Mononuclear cell (primary cell): ENCODE results near the gene FRMD4A. TPM values are rescaled to one million over a fixed set of nuclear protein-coding genes. Genes with fewer than 3 reads are reported as not detected.

Experiments used
- H3K27me3 ChIP-seq: 2 replicates; pipeline ENCODE4 v1.6.0; 2011; ENCODE audit warnings: low read length, control low read depth; ENCODE audit not compliant: insufficient read depth
- H3K4me1 ChIP-seq: 2 replicates; pipeline ENCODE4 v1.5.1; 2011; ENCODE audit warnings: mild to moderate bottlenecking, low read length, control low read depth; ENCODE audit not compliant: insufficient read depth
- H3K4me3 ChIP-seq: 2 replicates; pipeline ENCODE4 v1.5.1; 2011; ENCODE audit warnings: mild to moderate bottlenecking, low read length, moderate library complexity
- H3K9me3 ChIP-seq: 2 replicates; pipeline ENCODE4 v1.5.1; 2011; ENCODE audit warnings: low read depth, mild to moderate bottlenecking, control low read depth, low read length
- total RNA-seq: library from RNA; depleted of rRNA; stranded (reverse); fragments of >200 nt; gene quantifications from one replicate; pipeline ENCODE4 v1.2.3, GENCODE V29; 2012

Gene FRMD4A
- 0.63 TPM for total RNA-seq

DNA sequence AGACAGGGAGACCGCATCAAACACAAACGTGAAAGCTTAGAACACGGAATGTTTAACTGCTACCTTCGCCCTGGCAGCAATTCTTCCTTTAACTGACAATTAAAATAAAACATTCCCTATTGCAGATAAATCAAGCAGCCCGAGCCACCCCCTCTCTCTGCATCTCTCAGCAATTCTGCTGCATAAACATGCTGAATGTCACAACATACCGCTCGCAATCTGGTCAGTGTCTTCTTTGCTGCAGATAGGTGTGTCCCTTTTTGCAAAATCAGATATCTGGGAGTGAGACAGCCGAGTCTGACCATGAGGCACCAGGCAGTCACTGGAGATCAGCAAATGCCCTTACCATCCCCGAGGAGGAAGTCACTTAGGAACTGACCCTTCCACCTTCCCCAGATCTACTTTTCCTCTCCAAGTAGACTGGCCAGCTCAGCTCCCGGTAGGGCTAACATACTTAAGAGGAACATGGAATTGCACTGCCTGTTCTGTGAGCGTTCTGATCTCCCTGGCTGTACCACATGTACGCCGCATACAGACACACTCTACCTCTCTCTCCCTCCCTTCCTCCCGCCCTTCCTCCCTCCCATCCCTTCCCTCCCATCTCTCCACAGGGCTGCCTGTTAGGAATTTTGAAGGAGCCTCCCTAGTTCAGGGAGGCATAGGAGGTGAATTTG is at the start of gene FRMD4A:
FRMD4A (minus strand) TSS at position 537 of the 674 bp plus-strand sequence.
- no peaks in the 10 kb centered on the region for H3K4me1 ChIP-seq
- peaks cover 4% of the 10 kb centered on the region for H3K27me3 ChIP-seq
- no peak within 1 kb of the TSS for H3K4me3 ChIP-seq
- H3K9me3 ChIP-seq = no peaks in the 10 kb centered on the region

DNA sequence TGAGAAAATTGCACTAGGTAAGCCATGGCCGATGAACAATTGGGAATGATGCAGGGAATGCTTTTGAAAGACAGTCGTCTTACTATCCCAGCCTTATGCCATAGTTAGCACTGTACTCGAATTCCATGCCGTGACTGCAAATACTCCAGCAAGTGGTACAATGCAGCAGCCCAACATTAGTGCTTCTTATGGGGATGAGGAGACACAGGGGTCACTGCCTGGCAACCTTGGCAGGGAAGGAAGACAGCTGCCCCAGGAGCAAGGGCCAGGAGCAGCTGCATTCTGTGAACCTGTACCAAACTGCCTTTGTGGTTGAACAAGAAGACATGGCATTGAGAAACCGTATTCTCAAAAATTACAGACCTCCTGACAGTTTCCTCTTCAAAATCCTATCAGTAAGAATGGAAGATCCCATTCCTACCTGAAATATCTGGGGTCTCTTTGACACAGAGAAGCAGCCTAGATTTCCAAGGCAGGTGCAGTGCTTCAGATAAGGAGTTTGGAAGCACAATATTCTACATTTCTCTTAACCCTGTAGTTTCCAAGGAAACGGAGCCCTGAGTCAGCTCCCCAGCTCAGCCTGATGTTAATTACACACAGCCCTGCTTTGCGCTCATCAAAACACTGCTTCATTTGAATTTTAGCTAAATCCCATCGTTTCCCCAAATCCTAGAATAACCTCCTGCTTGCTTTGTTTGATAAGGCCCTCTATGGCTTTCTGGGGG is 49.0 kb upstream of the FRMD4A start:
- Histone ChIP-seq H3K9me3 (no peaks in the 10 kb centered on the region), H3K4me1 (no peaks in the 10 kb centered on the region), H3K27me3 (no peaks in the 10 kb centered on the region), H3K4me3 (no peak overlapping the region)

DNA sequence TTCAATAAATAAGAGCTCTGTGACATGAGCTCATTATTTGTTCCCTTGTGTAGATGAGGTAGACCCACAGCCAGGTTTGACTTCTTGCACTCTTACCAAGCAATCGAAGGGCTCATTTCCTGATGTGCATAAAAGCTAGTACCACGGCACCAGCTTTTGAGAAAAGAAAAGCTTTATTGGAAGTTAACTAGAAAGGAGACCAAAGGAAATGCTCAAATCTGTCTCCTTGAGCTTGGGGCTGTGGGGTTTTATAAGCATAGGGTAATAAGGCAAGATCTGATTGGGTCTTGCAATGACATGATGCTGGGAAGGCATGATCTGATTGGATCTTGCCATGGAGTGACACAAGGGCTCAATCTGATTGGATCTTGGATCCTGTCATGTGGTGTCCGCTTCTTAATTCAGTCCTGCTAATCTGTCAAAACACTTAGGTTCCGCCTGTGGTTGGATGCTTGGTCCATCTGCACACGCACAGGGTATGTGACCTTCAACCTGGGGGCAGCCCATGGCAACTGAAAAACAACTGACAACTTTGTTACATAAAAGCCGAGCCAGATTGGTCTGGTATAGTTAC is 47.8 kb upstream of the FRMD4A start:
- Histone ChIP-seq H3K27me3 (no peaks in the 10 kb centered on the region), H3K4me3 (no peak overlapping the region), H3K9me3 (no peaks in the 10 kb centered on the region), H3K4me1 (no peaks in the 10 kb centered on the region)

DNA sequence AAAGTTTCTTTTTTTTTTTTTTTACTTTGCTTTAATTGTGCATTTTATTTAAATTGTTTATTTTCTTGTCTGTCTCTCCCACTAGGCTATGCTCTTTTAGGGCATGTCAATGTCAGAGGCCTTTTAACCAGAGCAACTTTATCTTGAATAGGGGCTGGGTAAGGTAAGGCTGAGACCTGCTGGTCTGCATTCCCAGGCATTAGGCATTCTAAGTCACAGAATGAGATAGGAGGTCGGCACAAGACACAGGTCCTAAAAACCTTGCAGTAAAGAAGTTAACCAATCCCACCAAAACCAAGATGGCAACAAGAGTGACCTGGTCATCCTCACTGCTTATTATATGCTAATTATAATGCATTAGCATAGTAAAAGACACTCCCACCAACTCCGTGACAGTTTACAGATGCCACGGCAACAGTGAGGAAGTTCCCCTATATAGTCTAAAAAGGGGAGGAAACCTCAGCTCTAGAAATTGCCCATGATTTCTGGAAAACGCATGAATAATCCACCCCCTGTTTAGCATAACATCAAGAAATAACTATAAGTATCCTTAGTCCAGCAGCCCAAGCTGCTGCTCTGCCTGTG is 47.0 kb upstream of the FRMD4A start:
- no peaks in the 10 kb centered on the region for H3K27me3 ChIP-seq
- H3K4me3 ChIP-seq = no peak overlapping the region
- no peaks in the 10 kb centered on the region for H3K4me1 ChIP-seq
- H3K9me3 ChIP-seq = no peaks in the 10 kb centered on the region

DNA sequence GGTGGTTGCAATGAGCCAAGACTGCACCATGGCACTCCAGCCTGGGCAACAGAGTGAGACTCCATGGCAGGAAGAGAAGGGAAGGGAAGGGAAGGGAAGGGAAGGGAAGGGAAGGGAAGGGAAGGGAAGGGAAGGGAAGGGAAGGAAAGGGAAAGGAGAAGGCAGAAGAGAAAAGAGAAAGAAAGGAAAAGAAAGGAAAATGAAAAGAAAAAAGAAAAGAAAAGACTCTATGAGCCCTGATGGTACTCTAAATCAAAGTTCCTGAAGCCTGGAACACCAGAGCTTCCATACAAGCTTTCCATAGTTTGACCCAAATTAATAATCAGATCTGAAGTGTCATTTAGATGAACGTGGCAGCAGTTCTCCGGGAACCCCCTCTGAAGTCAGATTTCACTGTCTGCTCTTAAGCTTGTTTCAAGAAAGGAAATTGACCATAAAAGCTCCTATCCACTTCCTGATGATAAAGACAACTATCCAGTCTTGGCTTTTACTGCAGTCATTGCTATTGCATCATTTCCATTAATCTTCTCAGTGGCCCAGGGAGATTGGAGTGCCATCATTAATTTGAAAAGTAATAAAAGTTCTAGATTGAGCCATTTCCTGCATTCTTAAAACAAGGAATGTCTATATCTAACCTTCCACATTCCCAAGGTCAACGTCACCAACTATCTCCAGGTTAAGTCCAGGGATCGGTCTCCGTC is 44.2 kb upstream of the FRMD4A start:
- Histone ChIP-seq H3K4me1 (no peaks in the 10 kb centered on the region), H3K4me3 (no peak overlapping the region), H3K9me3 (no peaks in the 10 kb centered on the region), H3K27me3 (no peaks in the 10 kb centered on the region)

DNA sequence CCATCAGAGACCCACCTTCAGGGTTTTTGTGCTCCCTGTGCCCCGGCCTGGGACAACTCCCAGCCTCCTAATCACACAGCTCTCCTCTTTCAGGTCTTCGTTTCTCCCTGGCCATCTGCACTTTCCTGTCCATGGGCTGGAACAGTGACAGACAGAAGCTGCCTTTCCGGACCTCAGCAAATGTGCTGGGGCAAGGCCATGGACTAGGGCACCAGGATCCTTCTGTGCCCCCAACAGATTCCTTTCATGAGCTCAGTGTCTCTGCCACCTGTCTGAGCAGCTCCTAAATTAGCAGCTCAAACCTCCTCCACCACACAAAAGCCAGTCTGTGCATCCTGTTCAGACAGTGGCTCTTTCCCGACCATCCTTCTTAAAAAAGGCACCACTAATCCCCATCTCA is 41.9 kb upstream of the FRMD4A start:
- H3K4me3 ChIP-seq = no peak overlapping the region
- H3K9me3 ChIP-seq = no peaks in the 10 kb centered on the region
- no peaks in the 10 kb centered on the region for H3K27me3 ChIP-seq
- H3K4me1 ChIP-seq = no peaks in the 10 kb centered on the region

DNA sequence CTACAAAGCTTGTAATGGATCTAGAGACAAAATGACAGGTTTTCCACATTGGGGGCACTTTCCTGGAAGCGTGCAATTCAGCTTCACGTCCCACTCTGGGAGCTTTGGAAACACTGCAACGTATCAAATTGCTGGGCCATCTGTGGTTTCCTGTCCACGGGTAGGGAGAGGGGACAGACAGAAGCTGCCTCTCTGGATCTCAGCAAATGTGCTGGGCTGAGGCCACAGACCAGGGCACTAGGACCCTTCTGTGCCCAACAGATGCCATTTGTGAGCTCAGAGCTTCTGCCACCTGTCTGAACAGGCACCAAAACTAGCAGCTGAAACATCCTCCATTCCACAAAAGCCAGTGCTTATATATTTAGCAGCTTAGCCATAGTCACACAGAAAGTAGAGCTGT is 40.9 kb upstream of the FRMD4A start:
- H3K27me3 ChIP-seq = no peaks in the 10 kb centered on the region
- H3K9me3 ChIP-seq = no peaks in the 10 kb centered on the region
- no peaks in the 10 kb centered on the region for H3K4me1 ChIP-seq
- H3K4me3 ChIP-seq = no peak overlapping the region

DNA sequence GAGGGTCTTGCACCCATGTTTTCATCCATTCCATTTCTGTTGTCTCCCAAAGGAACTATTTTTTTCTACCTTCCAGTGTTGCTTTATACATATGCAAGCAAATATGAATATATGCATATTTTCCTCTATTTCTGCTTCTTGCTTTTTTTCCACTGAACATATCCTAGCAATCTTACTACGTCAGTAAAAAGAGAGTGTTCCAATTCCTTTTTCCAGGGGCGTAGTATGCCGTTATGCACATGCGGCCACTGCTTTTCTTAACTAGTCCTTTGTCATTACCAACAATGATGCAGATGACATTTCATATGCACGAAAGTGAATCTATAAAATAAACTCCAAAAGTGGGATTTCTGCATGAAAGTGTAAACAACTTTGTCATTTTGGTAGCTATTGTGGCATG is 40.2 kb upstream of the FRMD4A start:
- Histone ChIP-seq H3K4me1 (no peaks in the 10 kb centered on the region), H3K27me3 (no peaks in the 10 kb centered on the region), H3K9me3 (no peaks in the 10 kb centered on the region), H3K4me3 (no peak overlapping the region)

DNA sequence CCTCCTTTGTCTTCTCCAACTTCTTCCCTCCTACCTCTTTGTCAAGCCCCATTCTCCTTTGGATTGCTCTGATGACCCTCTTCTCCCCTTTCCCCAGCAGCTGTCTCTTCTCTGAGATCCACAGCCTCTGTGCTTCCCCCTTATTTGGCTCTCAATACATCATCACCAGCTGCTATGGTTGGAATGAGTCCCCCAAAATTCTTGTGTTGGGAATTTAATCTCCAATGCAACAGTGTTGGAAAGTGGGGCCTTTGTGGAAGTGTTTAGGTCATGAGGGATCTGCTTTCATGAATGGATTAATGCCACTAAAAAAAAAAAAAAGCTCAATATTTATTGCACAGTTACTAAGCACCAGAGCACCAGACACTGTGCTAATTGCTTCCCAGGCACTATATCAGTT is 39.2 kb upstream of the FRMD4A start:
- H3K4me1 ChIP-seq = no peaks in the 10 kb centered on the region
- no peak overlapping the region for H3K4me3 ChIP-seq
- H3K9me3 ChIP-seq = no peaks in the 10 kb centered on the region
- H3K27me3 ChIP-seq = no peaks in the 10 kb centered on the region

DNA sequence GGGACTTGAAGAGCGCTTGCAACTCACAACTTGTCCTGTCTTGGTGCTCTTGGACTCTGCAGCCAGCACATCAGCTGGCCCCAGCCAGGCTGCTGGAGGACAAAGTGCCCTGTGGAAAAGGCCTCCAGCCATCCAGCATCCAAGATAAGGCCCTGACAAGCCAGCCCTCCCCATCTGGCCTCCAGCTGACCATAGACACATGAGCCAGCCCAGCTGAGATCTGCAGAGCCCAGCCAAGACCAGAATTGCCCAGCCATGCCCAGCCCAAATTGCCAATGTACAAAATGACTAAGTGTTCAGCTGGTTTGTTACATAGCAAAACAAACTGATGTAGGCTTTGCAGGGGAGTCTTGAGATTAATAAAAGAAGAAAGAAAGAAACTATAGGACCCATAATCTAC is 36.0 kb upstream of the FRMD4A start:
- H3K27me3 ChIP-seq = no peaks in the 10 kb centered on the region
- no peaks in the 10 kb centered on the region for H3K9me3 ChIP-seq

DNA sequence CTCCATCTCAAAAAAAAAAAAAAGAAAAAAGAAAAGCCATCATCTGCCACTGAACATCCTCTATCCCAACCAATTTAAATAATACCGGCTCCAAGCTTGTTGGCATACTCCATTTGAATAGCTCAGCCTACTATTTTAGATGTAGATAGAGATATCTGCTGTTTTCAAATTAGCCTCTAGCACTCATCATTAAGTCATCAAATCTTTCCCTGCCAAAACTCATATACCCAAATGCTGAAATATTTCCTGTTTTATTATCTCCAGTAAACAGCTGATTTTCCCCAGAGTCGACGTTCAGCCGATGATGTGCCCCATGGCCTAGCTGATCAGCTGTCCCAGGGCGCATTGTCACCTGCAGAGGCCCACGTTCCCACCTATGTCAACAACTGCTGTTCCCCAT is 34.5 kb upstream of the FRMD4A start:
- no peaks in the 10 kb centered on the region for H3K9me3 ChIP-seq
- no peak overlapping the region for H3K4me3 ChIP-seq
- H3K27me3 ChIP-seq = peaks cover 2% of the 10 kb centered on the region
- H3K4me1 ChIP-seq = no peaks in the 10 kb centered on the region

More for the DNA sequence above, 36.0 kb upstream of the FRMD4A start:
- no peak overlapping the region for H3K4me3 ChIP-seq
- no peaks in the 10 kb centered on the region for H3K4me1 ChIP-seq

DNA sequence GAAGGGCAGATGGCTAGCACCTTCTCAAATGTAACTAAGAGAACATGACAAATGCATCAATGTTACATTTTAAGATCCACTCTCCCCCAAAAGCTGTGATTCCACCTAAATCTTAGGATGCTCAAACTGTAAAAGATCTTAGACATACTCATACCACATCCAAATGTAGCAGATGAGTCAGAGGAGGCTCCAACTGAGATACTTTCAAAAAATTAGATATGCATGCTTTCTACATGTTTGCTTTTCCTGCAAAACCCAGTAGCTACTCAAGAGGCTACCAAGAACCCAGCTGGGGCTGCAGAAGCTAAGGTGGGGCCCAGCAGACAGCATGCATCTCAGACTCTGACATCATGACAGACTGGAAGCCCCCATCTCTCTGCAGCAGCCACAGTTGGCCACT is 31.4 kb upstream of the FRMD4A start:
- no peaks in the 10 kb centered on the region for H3K9me3 ChIP-seq
- H3K4me1 ChIP-seq = no peaks in the 10 kb centered on the region
- peaks cover 2% of the 10 kb centered on the region for H3K27me3 ChIP-seq
- H3K4me3 ChIP-seq = no peak overlapping the region

DNA sequence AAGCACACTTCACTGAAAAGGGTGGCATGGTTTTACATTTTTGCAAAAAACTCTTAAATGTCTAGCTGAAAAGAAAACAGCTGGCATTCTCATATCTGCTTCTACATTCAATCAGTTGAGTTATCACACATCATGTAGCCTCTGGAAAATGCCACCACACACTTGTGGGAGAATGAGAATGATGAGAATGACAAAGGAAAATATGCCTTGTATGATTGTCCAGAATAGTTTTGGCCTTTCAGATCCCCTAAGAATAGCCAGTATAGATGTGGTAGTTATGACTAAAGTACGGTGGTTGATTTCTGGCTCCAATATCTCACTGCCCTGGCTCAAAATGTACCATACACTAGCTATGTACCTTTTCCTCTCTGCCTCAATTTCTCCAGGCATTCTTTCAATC is 30.2 kb upstream of the FRMD4A start:
- Histone ChIP-seq H3K4me1 (no peaks in the 10 kb centered on the region), H3K4me3 (no peak overlapping the region), H3K9me3 (no peaks in the 10 kb centered on the region), H3K27me3 (peaks cover 2% of the 10 kb centered on the region)

DNA sequence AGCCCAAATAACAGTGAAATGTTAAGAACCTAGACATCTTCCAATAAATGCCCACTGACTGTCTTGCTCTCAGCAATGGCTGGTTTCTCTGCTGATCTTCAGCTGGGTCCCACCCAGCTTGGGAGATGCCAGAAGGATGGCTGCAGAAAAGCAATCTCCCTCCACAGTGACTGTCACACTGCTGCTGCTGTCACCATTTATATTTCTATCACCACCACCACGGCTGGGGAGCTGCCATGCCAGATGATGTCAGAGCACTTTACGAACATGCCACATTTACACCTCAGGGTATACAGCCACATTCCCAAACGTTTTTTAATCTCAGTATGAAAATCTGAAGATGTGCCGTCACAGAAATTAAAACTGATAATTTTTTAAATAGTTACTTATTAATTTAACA is 29.8 kb upstream of the FRMD4A start:
- Histone ChIP-seq H3K4me3 (no peak overlapping the region), H3K9me3 (no peaks in the 10 kb centered on the region), H3K27me3 (peaks cover 2% of the 10 kb centered on the region), H3K4me1 (no peaks in the 10 kb centered on the region)
